ENCODE results near the gene TMEM176A.
"Not testable (repeated sequence)": the region's sequence is repeated elsewhere in the genome, so short reads cannot be mapped to it uniquely, and the experiment has no call there.

Gene TMEM176A

GRCh38 chr7:150769768-150770167 lies 30.8 kb upstream of the TMEM176A start:
- 93% methylated on average over 4 of the region's 4 CpGs for WGBS, 2 experiments

GRCh38 chr7:150774131-150774530 lies 26.4 kb upstream of the TMEM176A start:
- not testable (repeated sequence) for H3K4me3 ChIP-seq (ENCODE audit: insufficient read depth, low read depth, low read length); H3K27me3 ChIP-seq (ENCODE audit: control insufficient read depth, insufficient read depth, low read length, poor library complexity, severe bottlenecking); H3K9me3 ChIP-seq (ENCODE audit: control insufficient read depth, low read length); H3K27ac ChIP-seq (ENCODE audit: insufficient read depth, low read depth, low read length, poor library complexity, severe bottlenecking); H3K4me1 ChIP-seq (ENCODE audit: control insufficient read depth, insufficient read depth, low read length); H3K36me3 ChIP-seq (ENCODE audit: control insufficient read depth, insufficient read depth, low read length)
- 70 to 96% methylated on average over 1 of the region's 1 CpG for WGBS, 2 experiments

More at GRCh38 chr7:150769768-150770167, 30.8 kb upstream of the TMEM176A start:
- Histone ChIP-seq H3K27ac (ENCODE audit: insufficient read depth, low read depth, low read length, poor library complexity, severe bottlenecking) (no peak overlapping the region), H3K36me3 (ENCODE audit: control insufficient read depth, insufficient read depth, low read length) (no peaks in the 10 kb centered on the region), H3K4me3 (ENCODE audit: insufficient read depth, low read depth, low read length) (no peak overlapping the region), H3K4me1 (ENCODE audit: control insufficient read depth, insufficient read depth, low read length) (no peaks in the 10 kb centered on the region), H3K9me3 (ENCODE audit: control insufficient read depth, low read length) (no peaks in the 10 kb centered on the region), H3K27me3 (ENCODE audit: control insufficient read depth, insufficient read depth, low read length, poor library complexity, severe bottlenecking) (no peaks in the 10 kb centered on the region)

- no peaks in the 10 kb centered on the region for H3K9me3 ChIP-seq (ENCODE audit: control insufficient read depth, low read length)
- no peak overlapping the region for H3K4me3 ChIP-seq (ENCODE audit: insufficient read depth, low read depth, low read length)
- H3K36me3 ChIP-seq (ENCODE audit: control insufficient read depth, insufficient read depth, low read length): no peaks in the 10 kb centered on the region
- peaks cover 3% of the 10 kb centered on the region for H3K27me3 ChIP-seq (ENCODE audit: control insufficient read depth, insufficient read depth, low read length, poor library complexity, severe bottlenecking)
- no peaks in the 10 kb centered on the region for H3K4me1 ChIP-seq (ENCODE audit: control insufficient read depth, insufficient read depth, low read length)
- WGBS, 2 experiments: 54 to 55% methylated on average over 6 of the region's 8 CpGs
- H3K27ac ChIP-seq (ENCODE audit: insufficient read depth, low read depth, low read length, poor library complexity, severe bottlenecking): no peak overlapping the region
Measured at GRCh38 chr7:150778014-150778737, 22.4 kb upstream of the TMEM176A start.

GRCh38 chr7:150778738-150779301 lies 21.7 kb upstream of the TMEM176A start:
- Histone ChIP-seq H3K4me1 (ENCODE audit: control insufficient read depth, insufficient read depth, low read length) (no peaks in the 10 kb centered on the region), H3K4me3 (ENCODE audit: insufficient read depth, low read depth, low read length) (no peak overlapping the region), H3K27me3 (ENCODE audit: control insufficient read depth, insufficient read depth, low read length, poor library complexity, severe bottlenecking) (peaks cover 3% of the 10 kb centered on the region), H3K27ac (ENCODE audit: insufficient read depth, low read depth, low read length, poor library complexity, severe bottlenecking) (no peak overlapping the region), H3K36me3 (ENCODE audit: control insufficient read depth, insufficient read depth, low read length) (no peaks in the 10 kb centered on the region), H3K9me3 (ENCODE audit: control insufficient read depth, low read length) (no peaks in the 10 kb centered on the region)
- 9 to 13% methylated on average over 5 to 9 of the region's 12 CpGs for WGBS, 2 experiments

- no peaks in the 10 kb centered on the region for H3K9me3 ChIP-seq (ENCODE audit: control insufficient read depth, low read length)
- H3K4me3 ChIP-seq (ENCODE audit: insufficient read depth, low read depth, low read length): no peak overlapping the region
- no peak overlapping the region for H3K27ac ChIP-seq (ENCODE audit: insufficient read depth, low read depth, low read length, poor library complexity, severe bottlenecking)
- H3K4me1 ChIP-seq (ENCODE audit: control insufficient read depth, insufficient read depth, low read length): no peaks in the 10 kb centered on the region
- no peaks in the 10 kb centered on the region for H3K36me3 ChIP-seq (ENCODE audit: control insufficient read depth, insufficient read depth, low read length)
- WGBS, 2 experiments: 64 to 67% methylated on average over 3 of the region's 3 CpGs
- peaks cover 3% of the 10 kb centered on the region for H3K27me3 ChIP-seq (ENCODE audit: control insufficient read depth, insufficient read depth, low read length, poor library complexity, severe bottlenecking)
Measured at GRCh38 chr7:150780292-150780691, 20.3 kb upstream of the TMEM176A start.

- Histone ChIP-seq H3K4me3 (ENCODE audit: insufficient read depth, low read depth, low read length) (no peak overlapping the region), H3K27me3 (ENCODE audit: control insufficient read depth, insufficient read depth, low read length, poor library complexity, severe bottlenecking) (peaks cover 3% of the 10 kb centered on the region), H3K36me3 (ENCODE audit: control insufficient read depth, insufficient read depth, low read length) (no peaks in the 10 kb centered on the region), H3K9me3 (ENCODE audit: control insufficient read depth, low read length) (no peaks in the 10 kb centered on the region), H3K4me1 (ENCODE audit: control insufficient read depth, insufficient read depth, low read length) (no peaks in the 10 kb centered on the region), H3K27ac (ENCODE audit: insufficient read depth, low read depth, low read length, poor library complexity, severe bottlenecking) (no peak overlapping the region)
- WGBS, 2 experiments: 49 to 55% methylated on average over 3 of the region's 3 CpGs
Measured at GRCh38 chr7:150781103-150781502, 19.5 kb upstream of the TMEM176A start.

GRCh38 chr7:150781961-150782360 lies 18.6 kb upstream of the TMEM176A start:
- no peak overlapping the region for H3K4me3 ChIP-seq (ENCODE audit: insufficient read depth, low read depth, low read length)
- H3K9me3 ChIP-seq (ENCODE audit: control insufficient read depth, low read length): no peaks in the 10 kb centered on the region
- H3K36me3 ChIP-seq (ENCODE audit: control insufficient read depth, insufficient read depth, low read length): no peaks in the 10 kb centered on the region
- no peak overlapping the region for H3K27ac ChIP-seq (ENCODE audit: insufficient read depth, low read depth, low read length, poor library complexity, severe bottlenecking)
- WGBS, 2 experiments: 91% methylated on average over 2 of the region's 2 CpGs
- no peaks in the 10 kb centered on the region for H3K4me1 ChIP-seq (ENCODE audit: control insufficient read depth, insufficient read depth, low read length)
- H3K27me3 ChIP-seq (ENCODE audit: control insufficient read depth, insufficient read depth, low read length, poor library complexity, severe bottlenecking): peaks cover 3% of the 10 kb centered on the region

GRCh38 chr7:150784120-150784736 lies 16.3 kb upstream of the TMEM176A start:
- Histone ChIP-seq H3K27ac (ENCODE audit: insufficient read depth, low read depth, low read length, poor library complexity, severe bottlenecking) (no peak overlapping the region), H3K27me3 (ENCODE audit: control insufficient read depth, insufficient read depth, low read length, poor library complexity, severe bottlenecking) (no peaks in the 10 kb centered on the region), H3K4me1 (ENCODE audit: control insufficient read depth, insufficient read depth, low read length) (no peaks in the 10 kb centered on the region)

GRCh38 chr7:150784954-150785353 lies 15.6 kb upstream of the TMEM176A start:
- WGBS, 2 experiments: 55 to 57% methylated on average over 3 to 4 of the region's 4 CpGs
- Histone ChIP-seq H3K4me3 (ENCODE audit: insufficient read depth, low read depth, low read length) (no peak overlapping the region), H3K4me1 (ENCODE audit: control insufficient read depth, insufficient read depth, low read length) (no peaks in the 10 kb centered on the region), H3K27ac (ENCODE audit: insufficient read depth, low read depth, low read length, poor library complexity, severe bottlenecking) (no peak overlapping the region), H3K36me3 (ENCODE audit: control insufficient read depth, insufficient read depth, low read length) (no peaks in the 10 kb centered on the region), H3K9me3 (ENCODE audit: control insufficient read depth, low read length) (no peaks in the 10 kb centered on the region), H3K27me3 (ENCODE audit: control insufficient read depth, insufficient read depth, low read length, poor library complexity, severe bottlenecking) (no peaks in the 10 kb centered on the region)

More at GRCh38 chr7:150784120-150784736, 16.3 kb upstream of the TMEM176A start:
- H3K4me3 ChIP-seq (ENCODE audit: insufficient read depth, low read depth, low read length): no peak overlapping the region
- H3K36me3 ChIP-seq (ENCODE audit: control insufficient read depth, insufficient read depth, low read length): no peaks in the 10 kb centered on the region
- 86 to 88% methylated on average over 9 of the region's 9 CpGs for WGBS, 2 experiments
- H3K9me3 ChIP-seq (ENCODE audit: control insufficient read depth, low read length): no peaks in the 10 kb centered on the region

All from ectodermal cell (in vitro differentiated cells).